ENCODE measurements around the gene MTRF1.

DNA sequence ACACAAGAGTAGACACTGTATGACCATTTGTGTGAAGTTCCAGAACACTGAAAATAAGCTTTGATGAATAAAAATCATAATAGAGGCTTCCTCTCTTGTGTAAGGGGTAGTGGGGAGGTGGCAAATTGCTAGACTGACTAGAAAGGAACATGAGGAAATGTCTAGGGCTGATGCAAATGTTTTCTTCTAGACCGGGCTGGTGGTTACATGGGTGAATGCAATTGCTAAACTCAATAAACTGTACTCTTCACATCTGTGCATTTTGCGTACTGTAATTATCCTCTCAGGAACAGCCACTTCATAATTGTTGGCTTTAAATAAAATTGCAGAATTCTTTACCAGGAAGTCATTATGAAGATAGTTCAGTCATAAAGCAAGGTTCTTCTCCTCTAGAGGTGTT lies 63.9 kb downstream of the MTRF1 start:
- TF ChIP-seq, protein P1, sequence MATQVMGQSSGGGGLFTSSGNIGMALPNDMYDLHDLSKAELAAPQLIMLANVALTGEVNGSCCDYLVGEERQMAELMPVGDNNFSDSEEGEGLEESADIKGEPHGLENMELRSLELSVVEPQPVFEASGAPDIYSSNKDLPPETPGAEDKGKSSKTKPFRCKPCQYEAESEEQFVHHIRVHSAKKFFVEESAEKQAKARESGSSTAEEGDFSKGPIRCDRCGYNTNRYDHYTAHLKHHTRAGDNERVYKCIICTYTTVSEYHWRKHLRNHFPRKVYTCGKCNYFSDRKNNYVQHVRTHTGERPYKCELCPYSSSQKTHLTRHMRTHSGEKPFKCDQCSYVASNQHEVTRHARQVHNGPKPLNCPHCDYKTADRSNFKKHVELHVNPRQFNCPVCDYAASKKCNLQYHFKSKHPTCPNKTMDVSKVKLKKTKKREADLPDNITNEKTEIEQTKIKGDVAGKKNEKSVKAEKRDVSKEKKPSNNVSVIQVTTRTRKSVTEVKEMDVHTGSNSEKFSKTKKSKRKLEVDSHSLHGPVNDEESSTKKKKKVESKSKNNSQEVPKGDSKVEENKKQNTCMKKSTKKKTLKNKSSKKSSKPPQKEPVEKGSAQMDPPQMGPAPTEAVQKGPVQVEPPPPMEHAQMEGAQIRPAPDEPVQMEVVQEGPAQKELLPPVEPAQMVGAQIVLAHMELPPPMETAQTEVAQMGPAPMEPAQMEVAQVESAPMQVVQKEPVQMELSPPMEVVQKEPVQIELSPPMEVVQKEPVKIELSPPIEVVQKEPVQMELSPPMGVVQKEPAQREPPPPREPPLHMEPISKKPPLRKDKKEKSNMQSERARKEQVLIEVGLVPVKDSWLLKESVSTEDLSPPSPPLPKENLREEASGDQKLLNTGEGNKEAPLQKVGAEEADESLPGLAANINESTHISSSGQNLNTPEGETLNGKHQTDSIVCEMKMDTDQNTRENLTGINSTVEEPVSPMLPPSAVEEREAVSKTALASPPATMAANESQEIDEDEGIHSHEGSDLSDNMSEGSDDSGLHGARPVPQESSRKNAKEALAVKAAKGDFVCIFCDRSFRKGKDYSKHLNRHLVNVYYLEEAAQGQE (IDR thresholded peaks at IDR 0.05; ENCODE audit: insufficient read depth in 1 of 2, low read depth in 2 of 2, low read length in 2 of 2) = no peak
- no peak for TF ChIP-seq POLR2AphosphoS5 (IDR thresholded peaks at IDR 0.05; ENCODE audit: low read depth, low read length)
- TF ChIP-seq SIN3A (IDR thresholded peaks at IDR 0.05; ENCODE audit: borderline replicate concordance, insufficient read depth, low read length) = no peak

Data from PFSK-1 (cell line).